H54 (cell line): ENCODE results near the gene GATA5.

Source experiments
- DNase-seq: peaks from one replicate; pipeline ENCODE4 v3.0.0; 2011; ENCODE audit warnings: low spot score, mixed read lengths; ENCODE audit not compliant: insufficient read length
- FAIRE-seq: peaks from 3 replicates; lab custom pipeline; 2011; peaks lifted over from hg19 to GRCh38; lab: Jason Lieb, UNC
- POLR2A ChIP-seq: IDR thresholded peaks from 2 replicates; pipeline ENCODE4 v1.6.1; 2011; ENCODE audit warnings: low read depth, mild to moderate bottlenecking, low read length

Gene GATA5

GRCh38 chr20:62475772-62476055, at the start of gene GATA5:
TSS of gene GATA5 (minus strand) at chr20:62475995. CDS start at chr20:62475521, 474 bp downstream.
- no peak for TF ChIP-seq POLR2A
- FAIRE-seq: no peak
- no peak for DNase-seq

GRCh38 chr20:62525014-62525413, 49.2 kb upstream of the GATA5 start:
- no peak for FAIRE-seq
- no peak for DNase-seq

GRCh38 chr20:62524505-62524911, 48.7 kb upstream of the GATA5 start:
- no peak for FAIRE-seq
- TF ChIP-seq POLR2A: no peak
- DNase-seq: no peak

More at GRCh38 chr20:62525014-62525413, 49.2 kb upstream of the GATA5 start:
- no peak for TF ChIP-seq POLR2A

- TF ChIP-seq POLR2A: no peak
- DNase-seq (no peak), FAIRE-seq (no peak)
Observed at GRCh38 chr20:62523473-62524203, 47.8 kb upstream of the GATA5 start.

GRCh38 chr20:62522748-62523396, 47.1 kb upstream of the GATA5 start:
- no peak for DNase-seq

GRCh38 chr20:62519826-62520225, 44.0 kb upstream of the GATA5 start:
- DNase-seq (no peak), FAIRE-seq (no peak)
- no peak for TF ChIP-seq POLR2A

More at GRCh38 chr20:62522748-62523396, 47.1 kb upstream of the GATA5 start:
- no peak for TF ChIP-seq POLR2A
- no peak for FAIRE-seq

- DNase-seq (no peak), FAIRE-seq (no peak)
- no peak for TF ChIP-seq POLR2A
Observed at GRCh38 chr20:62518911-62519310, 43.1 kb upstream of the GATA5 start.

- no peak for FAIRE-seq
- no peak for DNase-seq
- no peak for TF ChIP-seq POLR2A
Observed at GRCh38 chr20:62517901-62518610, 42.3 kb upstream of the GATA5 start.

GRCh38 chr20:62517168-62517567, 41.4 kb upstream of the GATA5 start:
- no peak for FAIRE-seq
- DNase-seq: no peak
- TF ChIP-seq POLR2A: no peak

- TF ChIP-seq POLR2A: no peak
- FAIRE-seq (no peak), DNase-seq (no peak)
Observed at GRCh38 chr20:62516338-62516737, 40.5 kb upstream of the GATA5 start.

- TF ChIP-seq POLR2A: no peak
- FAIRE-seq (no peak), DNase-seq (no peak)
Observed at GRCh38 chr20:62515826-62516225, 40.0 kb upstream of the GATA5 start.

GRCh38 chr20:62515280-62515679, 39.5 kb upstream of the GATA5 start:
- TF ChIP-seq POLR2A: no peak
- FAIRE-seq: no peak

GRCh38 chr20:62513991-62514390, 38.2 kb upstream of the GATA5 start:
- no peak for TF ChIP-seq POLR2A
- DNase-seq: no peak
- no peak for FAIRE-seq

More at GRCh38 chr20:62515280-62515679, 39.5 kb upstream of the GATA5 start:
- no peak for DNase-seq

GRCh38 chr20:62511915-62512610, 36.3 kb upstream of the GATA5 start:
- TF ChIP-seq POLR2A: no peak
- DNase-seq (no peak), FAIRE-seq (no peak)
